GM18909 (cell line): ENCODE measurements around the gene RIN1.

Source experiments
- ATAC-seq: cut with Tn5 transposase; IDR thresholded peaks from one replicate; pipeline ENCODE4 v1.9.1; 2021; ENCODE audit warnings: mild to moderate bottlenecking; ENCODE audit not compliant: unreplicated experiment, poor library complexity

RIN1 gene

DNA sequence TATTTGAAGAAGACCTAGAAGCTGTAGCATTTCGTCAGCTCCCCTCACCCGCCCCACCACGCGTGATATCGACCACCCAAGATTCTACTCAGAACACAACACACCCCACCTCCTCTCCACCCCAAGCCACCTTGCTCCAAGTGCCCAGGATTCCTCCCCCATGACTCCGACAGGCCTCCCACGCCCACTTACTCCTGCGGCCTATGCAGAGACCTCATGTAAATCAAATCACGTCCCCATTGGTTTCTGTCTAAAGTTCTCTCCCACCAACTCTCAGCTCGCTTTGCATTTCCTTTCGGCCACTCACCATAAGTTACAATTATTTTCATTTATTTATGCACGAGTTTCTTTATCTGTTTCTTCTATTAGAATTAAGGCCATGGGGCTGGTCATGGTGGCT, 33.6 kb downstream of the RIN1 start:
- no peak for ATAC-seq

DNA sequence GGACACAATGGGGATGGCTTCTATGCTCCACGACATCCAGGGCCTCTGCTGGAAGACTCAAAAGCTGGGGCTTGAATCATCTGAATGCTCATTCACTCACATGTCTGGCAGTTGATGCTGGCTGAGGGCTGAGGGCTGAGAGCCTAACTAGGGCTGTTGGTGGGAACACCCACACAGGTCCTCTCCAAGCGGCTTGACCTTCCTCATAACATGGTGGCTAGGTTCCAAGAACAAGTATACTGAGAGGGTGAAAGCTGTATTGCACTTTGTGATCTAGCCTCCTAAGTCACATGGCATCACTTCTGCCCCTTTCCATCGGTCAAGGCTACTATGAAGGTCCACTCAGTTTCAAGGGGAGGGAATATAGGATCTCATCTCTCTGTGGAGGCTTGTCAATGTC, 37.0 kb downstream of the RIN1 start:
- no peak for ATAC-seq

DNA sequence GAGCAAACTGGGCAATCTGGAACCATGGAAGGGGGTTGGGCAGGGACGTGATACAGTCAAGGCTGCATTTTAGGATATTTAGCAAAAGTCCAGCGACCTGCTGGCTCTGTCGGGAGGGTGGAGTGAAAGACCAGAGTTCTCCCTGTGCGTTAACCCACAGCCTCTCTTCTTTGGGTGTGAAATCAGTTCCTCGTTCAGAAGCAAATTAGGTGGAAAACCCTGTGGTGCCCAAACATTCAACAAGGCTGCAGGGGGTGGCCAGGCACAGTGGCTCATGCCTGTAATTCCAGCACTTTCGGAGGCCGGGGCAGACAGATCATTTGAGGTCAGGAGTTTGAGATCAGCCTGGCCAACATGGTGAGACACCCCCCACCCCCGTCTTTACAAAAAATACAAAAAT, 38.6 kb downstream of the RIN1 start:
- no peak for ATAC-seq

DNA sequence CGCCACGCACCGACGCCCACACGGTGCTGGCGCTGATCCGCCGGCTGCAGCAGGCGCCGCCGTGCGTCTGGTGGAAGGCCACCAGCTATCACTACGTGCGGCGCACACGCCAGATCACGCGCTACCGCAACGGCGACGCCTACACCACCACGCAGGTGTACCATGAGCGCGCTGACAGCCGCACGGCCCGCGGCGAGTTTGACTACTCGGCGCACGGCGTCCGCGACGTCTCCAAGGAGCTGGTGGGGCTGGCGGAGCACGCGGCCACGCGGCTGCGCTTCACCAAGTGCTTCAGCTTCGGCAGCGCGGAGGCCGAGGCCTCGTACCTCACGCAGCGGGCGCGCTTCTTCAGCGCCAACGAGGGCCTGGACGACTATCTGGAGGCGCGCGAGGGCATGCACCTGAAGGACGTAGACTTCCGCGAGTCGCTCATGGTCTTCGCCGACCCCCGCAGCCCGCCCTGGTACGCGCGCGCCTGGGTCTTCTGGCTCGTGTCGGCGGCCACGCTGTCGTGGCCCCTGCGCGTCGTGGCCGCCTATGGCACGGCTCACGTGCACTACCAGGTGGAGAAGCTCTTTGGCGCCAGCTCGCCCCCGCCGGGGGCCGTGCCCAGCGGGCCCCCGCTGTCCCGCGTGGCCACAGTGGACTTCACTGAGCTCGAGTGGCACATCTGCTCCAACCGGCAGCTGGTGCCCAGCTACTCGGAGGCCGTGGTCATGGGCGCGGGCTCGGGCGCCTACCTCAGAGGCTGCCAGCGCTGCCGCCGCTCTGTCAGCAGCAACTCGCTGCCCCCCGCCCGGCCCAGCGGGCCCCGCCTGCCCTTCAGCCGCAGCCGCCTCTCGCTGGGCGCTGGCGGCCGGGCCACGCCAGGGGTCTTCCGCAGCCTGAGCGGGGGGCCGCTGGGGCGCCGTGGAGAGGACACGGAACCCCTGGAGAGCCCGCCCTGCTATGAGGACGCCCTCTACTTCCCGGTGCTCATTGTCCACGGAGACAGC, 41.3 kb downstream of the RIN1 start:
- ATAC-seq = no peak

DNA sequence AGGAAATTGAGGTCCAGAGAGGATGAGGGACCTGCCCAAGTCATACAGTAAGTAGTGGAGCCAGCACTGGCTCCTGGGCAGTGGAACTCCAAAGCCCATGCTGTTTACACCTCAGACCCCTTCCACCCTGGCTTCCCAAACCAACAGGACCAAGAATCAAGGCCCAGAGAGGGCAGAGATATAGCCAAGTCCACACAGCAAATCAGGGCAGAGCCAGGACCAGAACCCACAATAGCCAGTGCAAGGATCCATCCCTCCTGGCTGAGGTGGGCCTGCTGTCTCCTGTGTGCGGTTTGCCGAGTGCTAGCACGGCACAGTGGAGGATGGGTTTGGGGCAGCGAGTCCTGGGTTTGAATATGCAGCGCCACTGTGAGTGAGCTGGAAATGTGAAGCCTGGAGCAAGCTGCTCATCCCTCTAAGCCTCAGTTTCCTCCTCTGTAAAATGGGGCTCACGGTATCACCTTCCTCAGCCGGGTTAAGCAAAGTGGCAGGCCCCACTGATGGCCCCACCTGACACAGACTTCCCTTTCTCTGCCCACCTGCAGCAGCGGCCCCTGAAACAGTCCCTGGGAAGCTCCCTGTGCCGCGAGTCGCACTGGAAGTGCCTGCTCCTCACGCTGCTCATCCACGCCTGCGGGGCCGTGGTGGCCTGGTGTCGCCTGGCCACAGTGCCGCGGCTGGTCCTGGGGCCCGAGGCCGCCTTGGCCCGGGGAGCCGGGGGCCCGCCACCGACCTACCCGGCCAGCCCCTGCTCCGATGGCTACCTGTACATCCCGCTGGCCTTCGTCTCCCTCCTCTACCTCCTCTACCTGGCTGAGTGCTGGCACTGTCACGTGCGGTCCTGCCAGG, 42.2 kb downstream of the RIN1 start:
- no peak for ATAC-seq

DNA sequence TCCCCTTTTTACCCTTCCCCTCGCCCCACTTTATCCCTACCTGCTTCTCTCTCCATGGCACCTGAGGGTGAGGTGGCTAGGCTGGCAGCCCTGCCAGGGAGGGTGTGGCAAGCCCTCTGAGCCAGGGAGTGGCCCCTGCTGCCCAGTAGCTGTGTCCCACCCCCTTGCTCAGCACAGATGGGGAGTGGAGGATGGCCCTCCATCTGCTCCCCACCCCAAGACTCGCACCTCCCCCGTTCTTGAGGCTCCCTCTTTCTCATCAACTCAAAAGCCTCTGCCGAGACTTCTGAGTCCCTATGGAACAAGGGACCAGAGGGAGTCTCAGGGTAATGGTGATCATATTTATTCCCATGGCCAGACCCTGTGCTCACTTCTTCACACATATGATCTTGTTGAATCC, 42.9 kb downstream of the RIN1 start:
- ATAC-seq = no peak

DNA sequence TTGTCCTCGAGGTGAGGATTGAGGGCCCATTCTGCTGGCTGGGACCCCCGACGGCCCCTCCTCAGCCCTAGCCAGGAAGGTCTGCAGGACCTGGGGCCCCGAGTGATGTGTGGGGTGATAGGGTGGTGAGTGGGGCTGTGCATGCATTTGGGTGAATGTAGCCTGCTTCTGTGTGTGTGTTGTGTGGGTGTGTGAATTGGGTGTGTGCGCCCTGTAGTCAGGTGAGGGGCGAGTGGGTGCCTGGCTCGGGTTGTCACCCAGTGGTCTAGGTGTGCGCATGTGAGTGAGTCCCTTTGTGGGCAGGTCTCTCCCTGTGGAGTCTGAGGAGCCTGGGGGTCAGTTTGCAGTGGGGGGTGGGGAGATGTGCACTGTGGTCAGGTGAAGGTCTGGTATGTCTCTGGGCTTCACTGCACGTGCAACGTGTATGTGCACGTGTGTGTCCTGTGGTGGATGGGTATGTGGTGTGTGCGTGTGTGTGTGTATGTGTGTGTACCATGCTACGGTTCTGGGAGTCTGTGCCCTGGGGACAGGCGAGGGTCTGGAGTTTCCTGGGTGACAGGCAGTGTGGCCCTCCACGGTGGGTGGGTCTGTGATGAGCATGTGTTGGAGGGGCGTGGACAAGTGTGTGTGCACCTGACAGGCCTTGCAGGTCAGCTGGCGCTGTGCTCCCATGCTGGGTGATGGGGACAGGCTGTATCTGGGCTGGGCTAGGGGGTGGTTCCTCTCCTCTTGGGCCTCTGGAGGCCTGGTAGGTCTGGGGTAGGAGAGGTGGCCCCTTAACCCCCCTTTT, 43.5 kb downstream of the RIN1 start:
- no peak for ATAC-seq

DNA sequence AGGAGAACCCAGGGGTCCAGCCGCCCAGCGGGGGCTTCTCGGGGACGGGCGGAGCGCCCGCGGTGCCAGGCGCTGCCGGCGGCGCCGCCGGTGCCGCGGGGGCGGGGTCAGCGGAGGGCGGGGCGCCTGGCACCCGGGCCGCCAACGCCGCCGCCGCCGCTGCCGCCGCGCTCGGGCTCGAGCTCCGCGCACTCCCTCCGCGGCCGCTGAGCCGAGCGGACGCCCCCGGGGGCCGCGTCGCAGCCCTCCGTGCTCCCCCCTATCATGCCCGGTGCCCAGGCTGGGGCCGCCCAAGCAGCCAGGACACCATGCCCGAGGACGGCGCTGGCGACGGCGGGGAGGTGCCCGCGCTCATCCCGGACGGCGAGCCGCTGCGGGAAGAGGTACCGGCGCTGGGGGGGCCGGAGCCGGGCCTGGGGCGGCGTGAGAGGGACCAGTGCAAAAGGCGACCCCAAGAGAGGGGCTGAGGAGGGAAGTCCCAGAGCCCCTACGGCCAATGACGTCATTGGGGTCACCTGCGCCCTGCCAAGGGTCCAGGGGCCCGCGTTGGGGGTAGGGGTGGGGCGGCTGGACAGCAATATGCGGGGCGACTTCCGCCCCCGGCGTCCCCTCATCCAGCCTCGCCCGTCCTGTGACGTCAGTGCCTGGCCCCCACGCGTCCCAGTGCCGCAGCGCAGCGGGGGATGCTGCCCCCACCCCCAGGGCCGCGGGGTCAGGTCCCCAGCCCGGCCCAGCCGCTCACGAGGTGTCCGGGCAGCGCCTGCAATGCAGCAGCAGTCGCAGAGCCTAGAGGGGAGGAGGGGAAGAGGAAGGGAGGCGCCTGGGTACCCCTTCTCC, 44.3 kb downstream of the RIN1 start, which contains the start of gene TMEM151A:
TMEM151A (plus strand) TSS at position 189 of the 837 bp plus-strand sequence; CDS start at position 309, 120 bp downstream.
- no peak for ATAC-seq

DNA sequence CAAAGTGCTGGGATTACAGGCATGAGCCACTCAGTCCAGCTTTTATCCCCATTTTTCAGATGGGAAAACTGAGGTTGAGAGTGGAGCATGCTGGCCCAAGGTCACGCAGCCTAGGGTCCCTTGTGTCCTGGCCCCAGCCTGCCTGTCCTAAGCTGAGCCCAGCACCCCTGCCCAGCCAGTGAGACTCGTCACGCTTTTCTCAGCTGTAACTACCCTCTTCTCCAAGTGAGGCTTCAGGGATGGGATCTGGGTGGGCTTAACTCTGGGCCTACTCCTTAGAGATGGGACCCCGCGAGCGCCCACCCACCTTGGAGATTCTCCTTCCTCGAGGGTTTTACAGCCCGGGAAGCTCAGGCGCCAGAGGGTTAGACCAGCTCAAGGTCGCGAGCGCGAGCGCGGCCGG, 44.9 kb downstream of the RIN1 start:
- no peak for ATAC-seq

DNA sequence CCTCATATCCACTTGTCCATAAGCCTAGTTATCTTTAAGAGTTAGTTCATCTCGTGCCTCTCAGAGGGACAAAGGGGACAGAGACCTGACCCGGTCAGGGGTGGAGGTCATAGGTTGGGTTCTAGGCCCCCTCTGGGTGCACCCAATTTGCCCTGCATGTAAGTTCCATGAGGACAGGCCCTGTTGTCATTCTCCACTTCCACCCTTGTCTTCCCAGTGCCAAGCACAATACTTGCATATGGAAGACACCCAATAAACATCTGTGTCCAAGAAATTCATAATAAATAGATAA, 46.0 kb downstream of the RIN1 start:
- no peak for ATAC-seq

DNA sequence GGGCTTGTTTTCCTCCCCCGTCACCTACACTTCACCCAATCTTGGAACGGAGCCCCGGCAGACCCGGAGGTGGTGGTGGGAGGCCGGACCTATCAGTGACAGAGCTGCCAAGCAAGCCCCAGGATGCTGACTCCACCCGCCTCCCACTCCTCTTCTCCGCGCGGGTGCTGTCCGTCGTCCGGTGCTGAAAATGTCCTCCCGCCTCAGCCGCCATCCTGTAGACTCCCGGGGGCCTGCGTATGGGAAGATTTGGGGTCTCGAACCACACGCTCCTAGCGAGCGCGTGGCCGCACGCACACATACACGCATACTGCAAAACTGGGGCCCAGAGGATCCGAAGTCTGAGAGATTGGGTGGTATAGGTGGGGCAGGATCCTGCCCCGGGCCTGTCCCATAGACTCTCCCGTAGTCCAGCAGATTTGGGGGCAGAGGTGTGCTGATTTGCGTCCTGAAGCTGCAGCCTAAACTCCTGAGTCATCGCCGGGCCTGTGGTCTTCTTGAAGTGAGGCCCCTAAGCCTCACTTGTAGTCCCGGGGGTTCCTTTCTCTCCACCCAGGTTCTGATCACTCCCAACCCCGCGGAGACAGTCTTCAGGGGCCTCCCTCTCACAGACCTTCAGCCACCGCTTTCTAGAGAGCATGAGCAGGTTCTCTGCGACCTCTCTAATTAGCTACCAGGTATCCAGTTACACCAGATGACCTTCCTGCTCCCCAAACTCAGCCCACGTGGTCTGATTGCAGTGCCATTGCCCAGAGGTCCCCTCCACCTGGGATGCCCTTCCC, 46.5 kb downstream of the RIN1 start:
- ATAC-seq = peak; percentile 36

DNA sequence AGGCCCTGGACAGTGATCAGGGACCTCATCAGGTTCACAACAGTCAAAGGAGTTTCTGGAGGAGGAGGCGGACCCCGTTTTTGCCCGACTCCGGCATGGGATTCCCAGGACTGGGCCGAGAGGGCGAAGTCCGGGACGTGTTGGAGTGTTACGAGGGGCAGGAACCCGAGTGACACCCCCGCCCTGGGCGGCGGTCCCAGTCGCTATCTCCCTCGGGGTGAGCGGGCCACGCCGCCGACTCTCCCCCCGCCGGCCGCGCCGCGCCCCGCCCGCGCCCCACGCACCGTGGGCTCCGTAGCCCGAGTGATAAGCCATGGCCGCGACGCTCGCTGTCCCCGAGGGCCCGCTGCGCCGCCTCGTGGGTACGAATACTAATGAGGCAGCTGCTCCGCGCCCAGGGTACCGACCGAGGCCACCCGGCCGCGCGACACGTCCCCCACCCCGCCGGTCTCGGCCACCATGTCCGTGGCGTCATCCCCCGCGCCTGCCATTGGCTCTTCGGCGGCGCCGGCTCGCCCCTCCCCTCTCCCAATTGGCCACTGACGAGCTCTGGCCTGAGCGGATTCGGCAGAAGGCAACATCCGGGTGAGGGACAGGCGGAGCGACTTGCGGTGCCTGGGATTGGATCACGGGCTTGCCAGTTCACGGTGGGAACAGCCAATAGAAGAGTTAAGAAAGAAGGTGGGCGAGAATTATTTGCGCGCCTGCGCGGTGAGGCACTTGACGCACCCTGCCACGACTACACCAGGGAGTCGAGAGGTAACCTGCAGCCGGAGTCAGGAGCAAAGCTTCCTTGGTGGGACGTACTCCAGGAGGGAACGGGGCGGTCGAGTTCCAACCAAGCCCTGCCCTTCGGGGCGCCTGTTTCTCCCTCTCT, 47.3 kb downstream of the RIN1 start, which contains the start of gene YIF1A:
YIF1A (minus strand) TSS at position 473 of the 877 bp plus-strand sequence; CDS start at position 315, 158 bp downstream.
- ATAC-seq = peak; percentile 87

DNA sequence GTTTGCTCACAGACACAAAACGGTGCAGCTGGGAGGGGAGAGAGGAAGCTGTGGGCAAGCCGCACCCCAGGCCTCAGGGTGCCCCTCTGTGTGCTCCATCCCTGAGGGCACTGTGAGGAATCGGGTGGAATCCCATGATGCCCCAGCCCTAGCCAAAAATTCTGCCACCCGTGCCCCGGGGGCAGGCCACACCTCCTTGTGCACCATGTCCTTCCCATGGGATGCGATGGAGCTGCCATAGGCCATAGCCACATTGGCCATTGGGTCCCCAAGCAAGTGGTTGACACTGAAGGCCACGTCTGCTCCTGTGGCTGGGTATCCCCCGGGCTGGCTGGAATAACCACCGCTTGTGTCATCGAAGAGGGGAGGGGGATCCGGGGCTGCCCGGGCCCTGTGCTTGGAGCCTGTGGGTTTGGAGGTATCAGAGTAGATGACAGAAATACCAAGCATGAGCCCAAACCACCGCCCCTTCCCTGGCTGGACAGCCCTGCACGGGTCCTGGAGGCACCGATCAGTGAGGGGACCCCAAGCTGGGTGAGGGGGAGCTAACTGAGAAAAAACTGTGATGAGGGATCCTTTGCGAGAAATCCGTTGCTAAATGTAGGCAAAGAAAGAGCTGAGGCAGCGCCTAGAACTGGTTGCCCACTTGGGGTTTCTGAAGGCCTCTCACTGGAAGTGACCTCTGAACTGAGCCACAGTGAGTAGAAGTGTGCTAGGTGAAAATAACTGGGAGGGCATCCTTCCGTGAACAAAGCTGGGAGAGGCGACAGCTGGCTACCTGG, 48.2 kb downstream of the RIN1 start:
- no peak for ATAC-seq

DNA sequence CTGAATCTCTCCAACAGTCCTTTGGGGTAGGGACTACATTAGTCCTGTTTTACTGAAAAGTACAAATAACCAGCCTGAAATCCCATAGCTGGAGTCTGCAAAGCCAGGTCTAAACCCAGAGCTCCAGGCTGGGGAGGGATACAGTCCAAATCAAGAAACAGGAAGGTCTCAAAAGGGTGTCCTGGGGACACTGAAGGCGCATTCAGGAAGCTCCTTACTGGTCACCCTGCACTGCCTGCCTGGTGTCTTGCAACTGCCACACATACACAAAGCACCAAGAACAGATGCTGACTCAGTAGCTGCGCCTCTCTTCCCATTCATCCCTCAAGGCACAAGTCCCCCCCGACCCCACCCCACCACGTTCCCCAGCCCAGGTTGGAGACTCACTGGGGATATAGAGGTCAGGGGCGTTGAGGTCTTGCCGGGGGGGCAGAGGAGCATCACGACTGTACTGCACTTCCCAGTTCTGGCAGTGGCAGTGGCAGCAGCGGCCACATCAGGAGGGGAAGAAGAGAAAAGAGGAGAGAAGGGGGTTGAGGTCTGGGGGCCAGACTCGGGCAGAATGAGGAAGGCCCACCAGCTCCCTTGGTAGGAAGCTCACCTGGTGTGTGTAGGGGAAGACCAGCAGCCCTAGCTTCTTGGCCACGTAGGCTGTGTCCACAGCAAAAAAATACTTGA, 48.9 kb downstream of the RIN1 start:
- no peak for ATAC-seq

DNA sequence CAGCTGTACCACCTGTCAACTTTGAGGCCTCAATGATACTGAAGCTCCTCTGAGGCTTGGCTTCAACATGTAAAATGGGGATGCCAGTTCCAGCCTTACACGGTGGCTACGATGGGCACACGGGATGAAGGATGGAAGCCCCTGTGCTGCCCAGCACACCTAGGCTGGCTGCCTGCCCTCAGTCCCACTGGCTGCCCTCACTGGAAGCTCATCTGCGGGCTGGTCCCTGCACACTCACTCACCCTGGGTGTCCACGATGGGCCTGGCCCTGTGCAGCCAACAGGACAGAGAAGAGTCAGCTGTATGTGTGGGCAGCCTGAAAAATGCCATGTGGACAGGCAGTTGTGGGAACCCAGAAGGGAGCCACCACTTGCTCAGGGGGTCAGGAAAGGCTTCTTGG, 49.5 kb downstream of the RIN1 start:
- no peak for ATAC-seq

DNA sequence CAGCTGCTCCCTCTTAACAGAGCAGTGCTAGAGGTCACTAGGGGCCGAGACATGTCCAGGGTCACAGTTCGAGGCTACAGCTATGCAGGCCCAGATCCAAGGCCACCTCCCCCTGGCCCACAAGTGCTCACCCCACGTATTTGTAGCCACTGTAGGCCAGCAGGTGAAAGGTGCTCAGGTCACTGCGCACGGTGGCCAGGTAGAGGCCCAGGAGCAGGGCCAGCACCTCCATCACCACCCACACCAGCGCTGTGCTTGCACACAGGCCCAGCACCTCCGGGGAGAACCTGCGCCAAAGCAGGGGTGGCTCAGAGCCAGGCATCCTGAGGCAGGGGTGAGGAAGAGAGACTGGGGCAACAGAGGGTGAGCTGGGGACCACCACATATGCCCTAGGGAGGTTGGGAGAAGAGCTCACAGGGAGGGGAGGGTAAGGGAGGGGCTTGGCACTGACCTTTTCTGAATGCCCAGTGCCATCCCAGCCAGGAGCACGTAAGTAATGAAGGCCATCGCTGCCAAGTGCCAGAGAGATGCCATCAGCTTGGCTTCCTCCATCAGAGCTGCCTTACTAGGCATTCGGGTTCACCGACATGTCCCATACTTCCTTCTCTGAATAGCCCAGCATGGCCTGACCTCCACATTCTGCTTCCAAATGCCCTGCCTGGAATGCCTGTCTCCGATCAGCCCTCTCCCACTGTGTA, 50.8 kb downstream of the RIN1 start:
- no peak for ATAC-seq
